Nephron progenitor cell (in vitro differentiated cells): ENCODE data around the gene TNPO3.
"Not testable (repeated sequence)": the region's sequence is repeated elsewhere in the genome, so short reads cannot be mapped to it uniquely, and the experiment has no call there.

Source experiments
- DNase-seq: peaks from one replicate; pipeline ENCODE4 v3.0.0; 2021
- H3K27ac Mint-ChIP-seq: 2 replicates; pipeline ENCODE4 v1.8.0; 2021; ENCODE audit warnings: mild to moderate bottlenecking, moderate library complexity, mixed read lengths
- H3K27me3 Mint-ChIP-seq: 2 replicates; pipeline ENCODE4 v1.8.0; 2021; ENCODE audit warnings: mild to moderate bottlenecking, low read depth, mixed read lengths; ENCODE audit not compliant: poor library complexity
- H3K36me3 Mint-ChIP-seq: 2 replicates; pipeline ENCODE4 v1.8.0; 2021; ENCODE audit warnings: low read depth, mixed read lengths
- H3K4me1 Mint-ChIP-seq: 2 replicates; pipeline ENCODE4 v1.8.0; 2021; ENCODE audit warnings: mixed read lengths
- H3K4me3 Mint-ChIP-seq: 2 replicates; pipeline ENCODE4 v1.8.0; 2021; ENCODE audit warnings: mild to moderate bottlenecking, moderate library complexity, mixed read lengths
- H3K9me3 Mint-ChIP-seq: 2 replicates; pipeline ENCODE4 v1.8.0; 2021; ENCODE audit warnings: mild to moderate bottlenecking, moderate library complexity, mixed read lengths
- CTCF ChIP-seq: fragments of 200-600 bp; sonication (generic); IDR thresholded peaks from 2 replicates; pipeline ENCODE4 v1.5.0; 2021; ENCODE audit warnings: antibody characterized with exemption

TNPO3 gene

GRCh38 chr7:128948312-128948973, 106.5 kb downstream of the TNPO3 start:
- Mint-ChIP-seq H3K27me3 (peaks cover 8% of the 10 kb centered on the region), H3K9me3 (no peaks in the 10 kb centered on the region), H3K4me1 (no peaks in the 10 kb centered on the region), H3K4me3 (no peak overlapping the region), H3K36me3 (peaks cover 16% of the 10 kb centered on the region), H3K27ac (no peak overlapping the region)
- TF ChIP-seq CTCF, result no peak
- DNase-seq, result no peak

GRCh38 chr7:128947854-128948253, 107.1 kb downstream of the TNPO3 start:
- Mint-ChIP-seq H3K4me1 (no peaks in the 10 kb centered on the region), H3K9me3 (no peaks in the 10 kb centered on the region), H3K4me3 (no peak overlapping the region), H3K36me3 (peaks cover 11% of the 10 kb centered on the region), H3K27me3 (peaks cover 8% of the 10 kb centered on the region), H3K27ac (no peak overlapping the region)
- TF ChIP-seq CTCF, result no peak
- DNase-seq, result no peak

GRCh38 chr7:128946936-128947830, 107.7 kb downstream of the TNPO3 start:
- DNase-seq, result no peak
- no peaks in the 10 kb centered on the region for H3K4me1 Mint-ChIP-seq

GRCh38 chr7:128945668-128946366, 109.1 kb downstream of the TNPO3 start:
- no peak overlapping the region for H3K27ac Mint-ChIP-seq
- peaks cover 20% of the 10 kb centered on the region for H3K27me3 Mint-ChIP-seq
- TF ChIP-seq CTCF, result no peak
- H3K4me1 Mint-ChIP-seq, result peaks cover 4% of the 10 kb centered on the region
- H3K36me3 Mint-ChIP-seq, result peaks cover 2% of the 10 kb centered on the region
- H3K4me3 Mint-ChIP-seq, result no peak overlapping the region
- H3K9me3 Mint-ChIP-seq, result no peaks in the 10 kb centered on the region
- DNase-seq, result no peak

More at GRCh38 chr7:128946936-128947830, 107.7 kb downstream of the TNPO3 start:
- Mint-ChIP-seq H3K27ac (no peak overlapping the region), H3K36me3 (peaks cover 11% of the 10 kb centered on the region), H3K4me3 (no peak overlapping the region), H3K9me3 (no peaks in the 10 kb centered on the region), H3K27me3 (peaks cover 11% of the 10 kb centered on the region)
- TF ChIP-seq CTCF, result no peak

- Mint-ChIP-seq H3K4me3 (no peak overlapping the region), H3K9me3 (no peaks in the 10 kb centered on the region), H3K4me1 (peaks cover 4% of the 10 kb centered on the region), H3K36me3 (no peaks in the 10 kb centered on the region), H3K27me3 (peaks cover 29% of the 10 kb centered on the region), H3K27ac (no peak overlapping the region)
- no peak for TF ChIP-seq CTCF
- no peak for DNase-seq
These were observed 110.2 kb downstream of the TNPO3 start for GRCh38 chr7:128944487-128945236.

GRCh38 chr7:128943251-128943650, 111.7 kb downstream of the TNPO3 start:
- H3K36me3 Mint-ChIP-seq, H3K9me3 Mint-ChIP-seq, DNase-seq, H3K4me1 Mint-ChIP-seq, H3K27ac Mint-ChIP-seq, H3K4me3 Mint-ChIP-seq: not testable (repeated sequence)
- peaks cover 43% of the 10 kb centered on the region for H3K27me3 Mint-ChIP-seq
